ENCODE results near the gene PROSER3. TPM values are rescaled to one million over a fixed set of nuclear protein-coding genes. Genes with fewer than 3 reads are reported as not detected.

The PROSER3 gene
- total RNA-seq, 1 experiment from 2014 or later = 37.3 TPM

DNA sequence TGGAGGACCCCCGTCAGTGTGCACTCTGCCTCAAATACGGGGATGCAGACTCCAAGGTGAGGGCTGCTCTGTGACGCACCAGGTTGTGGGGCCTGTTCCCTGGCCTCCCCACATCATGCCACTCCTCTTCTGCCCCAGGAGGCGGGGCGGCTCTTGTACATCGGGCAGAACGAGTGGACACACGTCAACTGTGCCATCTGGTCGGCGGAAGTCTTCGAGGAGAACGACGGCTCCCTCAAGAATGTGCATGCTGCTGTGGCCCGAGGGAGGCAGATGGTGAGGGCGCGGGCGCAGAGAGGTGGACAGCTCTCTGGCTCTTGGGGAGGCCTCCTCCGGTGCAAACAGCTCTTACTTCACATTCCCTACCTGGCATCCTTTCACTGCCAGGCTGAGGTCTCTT is 29.0 kb upstream of the PROSER3 start:
- Mint-ChIP-seq H3K36me3 (ENCODE audit: insufficient read depth, unreplicated experiment) (peaks cover 74% of the 10 kb centered on the region), H3K27me3 (ENCODE audit: insufficient read depth, unreplicated experiment) (no peaks in the 10 kb centered on the region), H3K9me3 (ENCODE audit: unreplicated experiment) (no peaks in the 10 kb centered on the region), H3K27ac (ENCODE audit: low read depth, unreplicated experiment) (no peak overlapping the region), H3K4me3 (ENCODE audit: unreplicated experiment) (no peak overlapping the region), H3K4me1 (ENCODE audit: insufficient read depth, unreplicated experiment) (no peaks in the 10 kb centered on the region)
- ChIA-PET POLR2A (no interaction called here), CTCF (no interaction called here)
- intact Hi-C loops (cut with micrococcal nuclease) = no loop called here
- DNase-seq (ENCODE audit: unreplicated experiment) = no peak
- TF ChIP-seq, protein P1, sequence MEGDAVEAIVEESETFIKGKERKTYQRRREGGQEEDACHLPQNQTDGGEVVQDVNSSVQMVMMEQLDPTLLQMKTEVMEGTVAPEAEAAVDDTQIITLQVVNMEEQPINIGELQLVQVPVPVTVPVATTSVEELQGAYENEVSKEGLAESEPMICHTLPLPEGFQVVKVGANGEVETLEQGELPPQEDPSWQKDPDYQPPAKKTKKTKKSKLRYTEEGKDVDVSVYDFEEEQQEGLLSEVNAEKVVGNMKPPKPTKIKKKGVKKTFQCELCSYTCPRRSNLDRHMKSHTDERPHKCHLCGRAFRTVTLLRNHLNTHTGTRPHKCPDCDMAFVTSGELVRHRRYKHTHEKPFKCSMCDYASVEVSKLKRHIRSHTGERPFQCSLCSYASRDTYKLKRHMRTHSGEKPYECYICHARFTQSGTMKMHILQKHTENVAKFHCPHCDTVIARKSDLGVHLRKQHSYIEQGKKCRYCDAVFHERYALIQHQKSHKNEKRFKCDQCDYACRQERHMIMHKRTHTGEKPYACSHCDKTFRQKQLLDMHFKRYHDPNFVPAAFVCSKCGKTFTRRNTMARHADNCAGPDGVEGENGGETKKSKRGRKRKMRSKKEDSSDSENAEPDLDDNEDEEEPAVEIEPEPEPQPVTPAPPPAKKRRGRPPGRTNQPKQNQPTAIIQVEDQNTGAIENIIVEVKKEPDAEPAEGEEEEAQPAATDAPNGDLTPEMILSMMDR (IDR thresholded peaks at IDR 0.05; ENCODE audit: unreplicated experiment) = no peak
- no TSS peak for BruUV-seq (replicated peaks)

DNA sequence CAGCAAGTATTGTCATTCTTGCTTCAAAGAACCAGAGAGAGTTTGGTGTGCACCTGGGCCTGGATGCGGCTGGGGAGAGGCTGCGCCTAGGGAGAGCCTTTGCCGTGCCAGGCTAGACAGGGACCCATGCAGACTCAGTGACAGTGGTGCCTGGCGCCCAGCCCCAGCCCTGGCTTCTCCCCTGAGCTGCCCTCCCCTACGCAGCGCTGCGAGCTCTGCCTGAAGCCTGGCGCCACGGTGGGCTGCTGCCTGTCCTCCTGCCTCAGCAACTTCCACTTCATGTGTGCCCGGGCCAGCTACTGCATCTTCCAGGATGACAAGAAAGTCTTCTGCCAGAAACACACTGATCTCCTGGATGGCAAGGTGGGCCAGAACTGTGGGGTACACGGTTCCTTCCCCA is 28.2 kb upstream of the PROSER3 start:
- peaks cover 73% of the 10 kb centered on the region for H3K36me3 Mint-ChIP-seq (ENCODE audit: insufficient read depth, unreplicated experiment)
- H3K27ac Mint-ChIP-seq (ENCODE audit: low read depth, unreplicated experiment) = no peak overlapping the region
- ChIA-PET POLR2A (no interaction called here), CTCF (no interaction called here)
- DNase-seq (ENCODE audit: unreplicated experiment) = no peak
- TF ChIP-seq, protein P1 (IDR thresholded peaks at IDR 0.05; ENCODE audit: unreplicated experiment) = no peak
- H3K27me3 Mint-ChIP-seq (ENCODE audit: insufficient read depth, unreplicated experiment) = no peaks in the 10 kb centered on the region
- H3K4me3 Mint-ChIP-seq (ENCODE audit: unreplicated experiment) = no peak overlapping the region
- BruUV-seq (replicated peaks) = no TSS peak
- H3K9me3 Mint-ChIP-seq (ENCODE audit: unreplicated experiment) = no peaks in the 10 kb centered on the region
- intact Hi-C loops (cut with micrococcal nuclease) = no loop called here
- no peaks in the 10 kb centered on the region for H3K4me1 Mint-ChIP-seq (ENCODE audit: insufficient read depth, unreplicated experiment)

DNA sequence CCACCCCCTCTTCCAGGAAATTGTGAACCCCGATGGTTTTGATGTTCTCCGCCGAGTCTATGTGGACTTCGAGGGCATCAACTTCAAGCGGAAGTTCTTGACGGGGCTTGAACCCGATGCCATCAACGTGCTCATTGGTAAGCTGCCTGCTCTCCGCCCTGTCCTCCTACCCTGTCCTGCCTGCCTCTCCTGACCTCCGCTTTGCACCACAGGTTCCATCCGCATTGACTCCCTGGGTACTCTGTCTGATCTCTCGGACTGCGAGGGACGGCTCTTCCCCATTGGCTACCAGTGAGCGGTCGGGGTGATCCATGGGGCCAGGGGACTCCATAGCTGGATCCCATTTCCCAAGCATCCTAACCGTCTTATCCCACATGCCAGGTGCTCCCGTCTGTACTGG is 27.6 kb upstream of the PROSER3 start:
- intact Hi-C loops (cut with micrococcal nuclease) = no loop called here
- H3K36me3 Mint-ChIP-seq (ENCODE audit: insufficient read depth, unreplicated experiment) = peaks cover 72% of the 10 kb centered on the region

GRCh38 chr19:35731353-35731752 is 26.6 kb upstream of the PROSER3 start:
- TF ChIP-seq, protein P1 (IDR thresholded peaks at IDR 0.05; ENCODE audit: unreplicated experiment) = no peak
- Mint-ChIP-seq H3K4me3 (ENCODE audit: unreplicated experiment) (no peak overlapping the region), H3K36me3 (ENCODE audit: insufficient read depth, unreplicated experiment) (peaks cover 68% of the 10 kb centered on the region), H3K27me3 (ENCODE audit: insufficient read depth, unreplicated experiment) (no peaks in the 10 kb centered on the region), H3K9me3 (ENCODE audit: unreplicated experiment) (no peaks in the 10 kb centered on the region), H3K4me1 (ENCODE audit: insufficient read depth, unreplicated experiment) (no peaks in the 10 kb centered on the region), H3K27ac (ENCODE audit: low read depth, unreplicated experiment) (no peak overlapping the region)
- ChIA-PET CTCF (no interaction called here), POLR2A (interaction anchor here (0.7 to 1.2 kb wide), 3 partner anchors 9 to 13 kb away, joined by 3 to 4 read pairs (median 4); no protein-coding TSS in a partner anchor)
- BruUV-seq (replicated peaks) = no TSS peak
- intact Hi-C loops (cut with micrococcal nuclease) = no loop called here
- DNase-seq (ENCODE audit: unreplicated experiment) = no peak

More for the DNA sequence above, 27.6 kb upstream of the PROSER3 start:
- POLR2A ChIA-PET = interaction anchor here (0.7 to 1.0 kb wide), 2 partner anchors 10 to 12 kb away, joined by 3 read pairs; no protein-coding TSS in a partner anchor
- Mint-ChIP-seq H3K4me1 (ENCODE audit: insufficient read depth, unreplicated experiment) (no peaks in the 10 kb centered on the region), H3K27me3 (ENCODE audit: insufficient read depth, unreplicated experiment) (no peaks in the 10 kb centered on the region), H3K27ac (ENCODE audit: low read depth, unreplicated experiment) (no peak overlapping the region), H3K9me3 (ENCODE audit: unreplicated experiment) (no peaks in the 10 kb centered on the region), H3K4me3 (ENCODE audit: unreplicated experiment) (no peak overlapping the region)
- CTCF ChIA-PET = interaction anchor here (0.5 to 0.7 kb wide), 3 partner anchors 76 to 206 kb away, joined by 3 to 7 read pairs (median 3); partner anchors contain the start of gene ATP4A
- no TSS peak for BruUV-seq (replicated peaks)
- TF ChIP-seq, protein P1 (IDR thresholded peaks at IDR 0.05; ENCODE audit: unreplicated experiment) = no peak
- no peak for DNase-seq (ENCODE audit: unreplicated experiment)
